OCI-LY7 (cell line): ENCODE data around the gene ANKRD65. TPM values are rescaled to one million over a fixed set of nuclear protein-coding genes. Genes with fewer than 3 reads are reported as not detected.

Source experiments
- BruUV-seq: library from RNA; stranded (reverse); fragments of 400-500 nt; replicated peaks from 2 replicates; lab custom pipeline; 2021; lab: Mats Ljungman, UMichigan
- CTCF ChIA-PET: fragments of 300-600 bp; sonication (Branson Sonifier 250); formaldehyde crosslinking; loops from one replicate; lab custom pipeline; 2022; ENCODE audit warnings: antibody characterized with exemption; ENCODE audit not compliant: unreplicated experiment; lab: Charles Lee
- POLR2A ChIA-PET: fragments of 300-600 bp; sonication (Branson Sonifier 250); formaldehyde crosslinking; loops from one replicate; lab custom pipeline; 2022; ENCODE audit warnings: antibody characterized with exemption; lab: Charles Lee
- DNase-seq: peaks from one replicate; pipeline ENCODE4 v3.0.0-alpha.2; 2015; ENCODE audit warnings: low spot score
- H2AFZ ChIP-seq: fragments of 200-600 bp; sonication (generic), shearing (Covaris generic); 2 replicates; pipeline ENCODE4 v1.6.1; 2014; ENCODE audit warnings: mild to moderate bottlenecking, antibody characterized with exemption, low read length, moderate library complexity
- H3K27ac ChIP-seq: fragments of 200-600 bp; sonication (generic); 2 replicates; pipeline ENCODE4 v1.5.1; 2014; ENCODE audit warnings: mixed run types, low read depth, mild to moderate bottlenecking, moderate library complexity, low read length, inconsistent platforms; ENCODE audit not compliant: poor library complexity, severe bottlenecking
- H3K36me3 ChIP-seq: fragments of 200-600 bp; sonication (generic); 2 replicates; pipeline ENCODE4 v1.6.1; 2014; ENCODE audit warnings: mild to moderate bottlenecking, antibody characterized with exemption, low read length, moderate library complexity, mixed read lengths; ENCODE audit not compliant: insufficient read depth
- H3K4me1 ChIP-seq: fragments of 200-600 bp; sonication (generic); 2 replicates; pipeline ENCODE4 v1.5.1; 2014; ENCODE audit warnings: mild to moderate bottlenecking, low read length; ENCODE audit not compliant: insufficient read depth, poor library complexity, severe bottlenecking
- H3K4me2 ChIP-seq: fragments of 200-600 bp; sonication (generic); 2 replicates; pipeline ENCODE4 v1.6.1; 2014; ENCODE audit warnings: mild to moderate bottlenecking, low read length
- H3K4me3 ChIP-seq: fragments of 200-600 bp; sonication (generic); 2 replicates; pipeline ENCODE4 v1.5.1; 2014; ENCODE audit warnings: mild to moderate bottlenecking, low read depth, low read length; ENCODE audit not compliant: poor library complexity, severe bottlenecking
- H3K79me2 ChIP-seq: fragments of 200-600 bp; sonication (generic); 2 replicates; pipeline ENCODE4 v1.6.1; 2016; ENCODE audit warnings: low read depth, mild to moderate bottlenecking, low read length, moderate library complexity, mixed read lengths; ENCODE audit not compliant: insufficient read depth
- H3K9me2 ChIP-seq: fragments of 200-600 bp; sonication (generic); 2 replicates; pipeline ENCODE4 v1.6.1; 2016; ENCODE audit warnings: mild to moderate bottlenecking, low read length, mixed read lengths; ENCODE audit not compliant: insufficient read depth
- H3K9me3 ChIP-seq: fragments of 200-600 bp; sonication (generic); 2 replicates; pipeline ENCODE4 v1.6.1; 2014; ENCODE audit warnings: mild to moderate bottlenecking, mixed run types, low read length, mixed read lengths
- H4K20me1 ChIP-seq: fragments of 200-600 bp; sonication (generic); 2 replicates; pipeline ENCODE4 v1.6.1; 2014; ENCODE audit warnings: mild to moderate bottlenecking, antibody characterized with exemption, low read length, moderate library complexity, mixed read lengths; ENCODE audit not compliant: insufficient read depth
- EZH2phosphoT487 ChIP-seq: fragments of 200-600 bp; sonication (generic); IDR thresholded peaks from 2 replicates; pipeline ENCODE4 v1.6.1; 2018; ENCODE audit warnings: low read depth, borderline replicate concordance, mild to moderate bottlenecking, mixed run types, antibody characterized with exemption, low read length, moderate library complexity, mixed read lengths
- intact Hi-C: fragments of 100-400 bp; cut with micrococcal nuclease; formaldehyde crosslinking; loops from one replicate; pipeline ENCODE4 v1.10.0; 2022; ENCODE audit not compliant: unreplicated experiment
- total RNA-seq, 2 experiments: library from RNA; depleted of rRNA in 1 of 2; stranded (reverse); fragments of >200 nt in 1 of 2; shearing (Covaris generic) in 1 of 2; gene quantifications; 2 replicates each; pipeline ENCODE4 v1.2.3, GENCODE V29; 2014 to 2022
- TF ChIP-seq, protein P1 (sequence below): fragments of 200-600 bp; sonication (generic); conservative IDR thresholded peaks from 2 replicates; pipeline ENCODE4 v1.5.1; 2014; ENCODE audit warnings: mild to moderate bottlenecking, antibody characterized with exemption, low read length, moderate library complexity, mixed read lengths

The ANKRD65 gene
- total RNA-seq, 2 experiments from 2014 or later: not detected

DNA sequence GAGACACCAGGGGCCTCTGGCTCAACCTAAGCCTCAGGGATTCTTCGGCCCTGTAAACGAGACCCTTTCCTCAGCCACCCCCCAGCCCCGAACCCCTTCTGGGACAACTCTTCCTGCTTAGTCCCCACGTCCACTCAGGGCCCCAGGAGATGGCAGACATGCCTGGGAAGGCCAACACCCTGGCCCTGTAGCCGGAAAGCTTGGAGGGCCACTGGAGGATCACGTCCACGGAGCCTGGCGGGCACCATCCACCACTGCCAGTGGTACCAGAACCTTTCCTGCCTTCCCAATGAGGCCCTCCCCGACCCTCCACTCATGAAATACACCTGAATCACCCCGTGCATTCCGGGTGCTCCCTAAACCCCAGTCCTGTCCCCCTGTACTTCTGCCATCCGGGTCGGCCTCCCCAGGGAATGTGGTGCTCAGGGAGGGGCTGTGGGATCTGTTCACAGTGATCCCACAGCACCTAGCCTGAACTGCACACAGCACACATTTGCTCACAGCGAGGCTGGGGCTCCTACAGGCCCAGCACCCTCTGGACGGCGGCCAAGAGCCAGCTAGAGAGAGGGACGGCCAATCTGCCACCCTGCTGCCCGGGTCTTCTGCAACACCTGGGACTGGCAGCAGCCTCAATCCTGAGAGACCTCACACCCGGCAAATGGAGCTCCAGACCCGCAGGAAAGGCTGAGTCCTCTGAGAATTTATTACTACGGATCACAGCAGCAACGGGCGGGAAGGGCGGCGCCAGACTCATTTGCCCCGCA lies 47.8 kb downstream of the ANKRD65 start:
- H3K36me3 ChIP-seq: peaks cover 49% of the 10 kb centered on the region
- ChIA-PET POLR2A (no interaction called here), CTCF (no interaction called here)
- no peaks in the 10 kb centered on the region for H4K20me1 ChIP-seq
- H3K9me2 ChIP-seq: no peaks in the 10 kb centered on the region
- no peak for DNase-seq
- H3K27ac ChIP-seq: no peak overlapping the region
- peak overlapping the region; percentile 99 for H3K4me3 ChIP-seq
- peaks cover 20% of the 10 kb centered on the region for H3K79me2 ChIP-seq
- intact Hi-C loops: loop anchor here (2.0 kb wide), 1 partner anchor 90 kb away; no protein-coding TSS in a partner anchor
- H3K4me2 ChIP-seq: peak overlapping the region; percentile 94
- H2AFZ ChIP-seq: no peak overlapping the region
- no peaks in the 10 kb centered on the region for H3K9me3 ChIP-seq
- peaks cover 38% of the 10 kb centered on the region for H3K4me1 ChIP-seq
- no peak for TF ChIP-seq EZH2phosphoT487
- TF ChIP-seq, protein P1, sequence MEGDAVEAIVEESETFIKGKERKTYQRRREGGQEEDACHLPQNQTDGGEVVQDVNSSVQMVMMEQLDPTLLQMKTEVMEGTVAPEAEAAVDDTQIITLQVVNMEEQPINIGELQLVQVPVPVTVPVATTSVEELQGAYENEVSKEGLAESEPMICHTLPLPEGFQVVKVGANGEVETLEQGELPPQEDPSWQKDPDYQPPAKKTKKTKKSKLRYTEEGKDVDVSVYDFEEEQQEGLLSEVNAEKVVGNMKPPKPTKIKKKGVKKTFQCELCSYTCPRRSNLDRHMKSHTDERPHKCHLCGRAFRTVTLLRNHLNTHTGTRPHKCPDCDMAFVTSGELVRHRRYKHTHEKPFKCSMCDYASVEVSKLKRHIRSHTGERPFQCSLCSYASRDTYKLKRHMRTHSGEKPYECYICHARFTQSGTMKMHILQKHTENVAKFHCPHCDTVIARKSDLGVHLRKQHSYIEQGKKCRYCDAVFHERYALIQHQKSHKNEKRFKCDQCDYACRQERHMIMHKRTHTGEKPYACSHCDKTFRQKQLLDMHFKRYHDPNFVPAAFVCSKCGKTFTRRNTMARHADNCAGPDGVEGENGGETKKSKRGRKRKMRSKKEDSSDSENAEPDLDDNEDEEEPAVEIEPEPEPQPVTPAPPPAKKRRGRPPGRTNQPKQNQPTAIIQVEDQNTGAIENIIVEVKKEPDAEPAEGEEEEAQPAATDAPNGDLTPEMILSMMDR: no peak
- BruUV-seq: no TSS peak

DNA sequence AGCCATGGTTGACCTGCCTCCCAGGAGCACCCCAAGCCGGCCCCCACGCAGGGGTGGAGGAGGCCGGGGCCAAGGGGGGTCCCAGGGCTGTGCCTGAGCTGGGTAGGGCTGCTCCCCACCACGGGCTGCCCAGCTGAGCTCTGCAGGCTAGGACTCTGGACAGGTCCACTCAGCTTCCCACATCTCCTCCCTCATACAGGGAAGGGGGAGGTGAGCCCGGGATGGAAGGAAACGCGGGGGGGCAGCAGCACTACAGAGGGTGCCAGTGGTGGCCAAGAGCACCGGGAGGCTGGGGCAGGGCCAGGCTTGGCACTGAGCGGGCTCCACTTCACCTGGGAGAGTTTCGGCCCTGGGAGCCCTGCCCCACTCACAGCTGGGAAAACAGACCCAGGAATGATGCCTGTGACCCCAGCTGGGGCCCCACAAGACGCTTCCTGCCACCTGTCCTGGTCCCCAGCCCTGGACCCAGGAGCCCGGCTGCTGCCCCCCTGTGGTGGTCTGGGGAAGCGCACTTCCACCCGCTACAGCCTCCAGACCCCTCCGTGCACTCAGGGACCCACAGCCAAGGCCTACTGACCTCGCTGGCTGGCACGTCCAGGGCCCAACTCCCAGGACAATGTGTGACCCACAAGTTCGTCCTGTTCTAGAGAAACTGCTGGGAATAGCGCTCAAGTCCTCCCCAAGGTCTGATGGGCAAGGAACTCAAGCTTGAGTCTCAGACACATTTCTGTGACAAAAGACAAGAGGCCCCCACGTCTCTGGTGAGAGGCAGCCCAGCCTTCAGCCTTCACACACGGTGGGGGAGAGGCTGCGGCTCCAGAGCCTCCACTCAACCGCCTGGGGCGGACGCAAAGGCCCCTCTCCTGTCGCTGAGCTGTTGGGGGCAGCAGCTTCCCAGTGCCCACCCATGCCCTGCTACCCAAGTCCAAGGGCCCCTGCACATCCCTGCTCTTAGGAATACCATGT lies 49.0 kb downstream of the ANKRD65 start:
- peaks cover 49% of the 10 kb centered on the region for H3K36me3 ChIP-seq
- intact Hi-C loops: loop anchor here (1.0 to 2.0 kb wide), 2 partner anchors 23 to 91 kb away; partner anchors contain the start of gene DVL1
- H3K9me2 ChIP-seq: no peaks in the 10 kb centered on the region
- ChIA-PET CTCF (no interaction called here), POLR2A (interaction anchor here (0.6 kb wide), 2 partner anchors 26 to 27 kb away, joined by 3 read pairs; partner anchors contain the start of gene CCNL2)
- no TSS peak for BruUV-seq
- no peak for TF ChIP-seq EZH2phosphoT487
- TF ChIP-seq, protein P1: peak; percentile 93
- H3K27ac ChIP-seq: peak overlapping the region; percentile 26
- H3K9me3 ChIP-seq: peaks cover 3% of the 10 kb centered on the region; the same call in 1 of the 2 replicates
- peak overlapping the region; percentile 66 for H3K4me2 ChIP-seq
- peak overlapping the region; percentile 43 for H3K4me3 ChIP-seq
- H4K20me1 ChIP-seq: no peaks in the 10 kb centered on the region
- peaks cover 20% of the 10 kb centered on the region for H3K79me2 ChIP-seq
- peak; percentile 77 for DNase-seq
- no peak overlapping the region for H2AFZ ChIP-seq
- H3K4me1 ChIP-seq: peaks cover 38% of the 10 kb centered on the region
